ENCODE results near the gene ALDH6A1.

The ALDH6A1 gene

DNA sequence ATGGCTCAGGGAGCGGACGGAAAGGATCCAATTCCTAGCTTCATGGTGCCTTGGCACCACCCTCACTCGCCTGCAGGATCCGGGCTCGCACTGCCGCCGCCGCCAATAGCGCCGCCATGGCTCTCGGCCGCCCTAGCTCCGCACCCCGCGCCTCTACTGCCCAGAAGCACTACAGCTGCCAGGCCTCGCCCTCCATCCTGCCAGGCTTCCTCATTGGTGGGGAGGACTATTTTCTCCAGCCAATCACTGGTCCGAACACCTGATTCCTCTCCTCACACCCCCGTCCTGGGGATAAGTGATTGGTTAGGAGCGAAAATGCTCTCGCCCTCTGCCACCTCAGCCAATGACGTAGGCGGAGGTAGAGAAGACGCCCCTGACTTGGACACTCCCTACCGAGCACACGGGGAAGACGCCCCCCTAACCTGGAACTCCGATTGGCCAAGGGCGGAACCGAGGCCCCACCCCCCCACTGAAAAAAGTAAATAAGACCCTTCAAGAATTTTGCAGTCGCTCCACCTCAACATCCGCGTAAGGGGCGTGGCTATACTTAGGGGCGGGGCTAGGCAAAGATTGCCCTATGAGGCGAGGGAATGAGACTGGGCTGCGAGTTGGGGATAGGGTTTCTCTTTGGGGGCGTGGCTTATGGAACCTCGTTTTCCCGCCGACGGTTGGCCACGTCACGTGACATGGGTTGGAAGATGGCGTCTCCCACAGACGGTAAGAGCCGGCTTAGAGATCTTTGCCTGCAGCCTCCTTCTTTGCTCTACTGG, at the start of gene ALDH6A1, which contains the start of gene LIN52:
Gene ALDH6A1 (minus strand): TSS at position 177 of the 770 bp plus-strand sequence. CDS start 59 bp downstream, at position 118.
Gene LIN52 (plus strand): TSS at position 680 of the 770 bp plus-strand sequence. CDS start 19 bp downstream, at position 699.
- TF ChIP-seq, protein P1, sequence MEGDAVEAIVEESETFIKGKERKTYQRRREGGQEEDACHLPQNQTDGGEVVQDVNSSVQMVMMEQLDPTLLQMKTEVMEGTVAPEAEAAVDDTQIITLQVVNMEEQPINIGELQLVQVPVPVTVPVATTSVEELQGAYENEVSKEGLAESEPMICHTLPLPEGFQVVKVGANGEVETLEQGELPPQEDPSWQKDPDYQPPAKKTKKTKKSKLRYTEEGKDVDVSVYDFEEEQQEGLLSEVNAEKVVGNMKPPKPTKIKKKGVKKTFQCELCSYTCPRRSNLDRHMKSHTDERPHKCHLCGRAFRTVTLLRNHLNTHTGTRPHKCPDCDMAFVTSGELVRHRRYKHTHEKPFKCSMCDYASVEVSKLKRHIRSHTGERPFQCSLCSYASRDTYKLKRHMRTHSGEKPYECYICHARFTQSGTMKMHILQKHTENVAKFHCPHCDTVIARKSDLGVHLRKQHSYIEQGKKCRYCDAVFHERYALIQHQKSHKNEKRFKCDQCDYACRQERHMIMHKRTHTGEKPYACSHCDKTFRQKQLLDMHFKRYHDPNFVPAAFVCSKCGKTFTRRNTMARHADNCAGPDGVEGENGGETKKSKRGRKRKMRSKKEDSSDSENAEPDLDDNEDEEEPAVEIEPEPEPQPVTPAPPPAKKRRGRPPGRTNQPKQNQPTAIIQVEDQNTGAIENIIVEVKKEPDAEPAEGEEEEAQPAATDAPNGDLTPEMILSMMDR (IDR thresholded peaks at IDR 0.05): 0 out of 2 replicates have a peak, but pooled peaks have one; percentile 8

DNA sequence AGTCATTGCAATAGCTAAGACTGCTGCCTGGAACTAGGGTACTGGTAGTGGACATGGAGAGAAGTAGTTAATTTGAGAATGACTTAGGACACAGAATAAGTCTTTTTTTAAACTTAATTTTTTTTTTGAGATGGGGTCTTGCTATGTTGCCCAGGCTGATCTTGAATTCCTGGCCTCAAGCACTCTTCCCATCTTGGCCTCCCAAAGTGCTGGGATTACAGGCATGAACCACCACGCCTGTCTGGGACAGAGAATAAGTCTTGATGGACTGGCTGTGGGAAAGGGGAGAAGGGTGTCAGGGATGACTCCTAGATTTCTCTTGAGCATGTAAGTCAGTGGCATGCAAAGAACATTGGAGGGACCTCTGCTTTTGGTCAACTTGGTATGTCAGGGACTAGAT, 43.4 kb upstream of the ALDH6A1 start:
- TF ChIP-seq, protein P1 (IDR thresholded peaks at IDR 0.05): no peak

DNA sequence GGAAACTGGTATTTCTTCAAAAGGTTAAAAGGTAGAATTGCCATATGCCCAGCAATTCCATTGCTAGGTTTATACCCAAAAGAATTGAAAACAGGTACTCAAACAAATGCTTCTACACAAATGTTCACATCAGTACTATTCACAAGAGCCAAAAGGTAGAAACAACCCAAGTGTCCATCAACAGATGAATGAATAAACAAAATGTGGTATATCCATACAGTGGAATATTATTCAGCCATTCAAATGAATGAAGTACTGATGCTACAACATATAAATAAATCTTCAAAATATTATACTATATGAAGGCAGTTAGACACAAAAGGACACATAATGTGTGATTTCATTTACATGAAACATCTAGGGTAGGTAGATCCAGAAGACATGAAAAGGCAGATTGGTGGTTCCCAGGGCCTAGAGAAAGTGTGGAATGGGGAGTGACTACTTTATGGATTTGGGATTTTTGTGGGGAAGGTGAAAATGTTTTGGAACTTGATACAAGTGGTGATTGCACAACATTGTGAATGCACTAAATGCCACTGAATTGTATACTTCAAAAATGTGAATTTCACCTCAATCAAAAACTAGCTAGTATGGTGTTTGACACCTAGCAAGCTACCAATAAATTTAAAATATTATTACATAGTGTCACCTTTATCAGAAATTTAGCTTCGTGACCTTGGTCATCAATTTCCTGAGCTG, 42.2 kb upstream of the ALDH6A1 start:
- TF ChIP-seq, protein P1 (IDR thresholded peaks at IDR 0.05): no peak

DNA sequence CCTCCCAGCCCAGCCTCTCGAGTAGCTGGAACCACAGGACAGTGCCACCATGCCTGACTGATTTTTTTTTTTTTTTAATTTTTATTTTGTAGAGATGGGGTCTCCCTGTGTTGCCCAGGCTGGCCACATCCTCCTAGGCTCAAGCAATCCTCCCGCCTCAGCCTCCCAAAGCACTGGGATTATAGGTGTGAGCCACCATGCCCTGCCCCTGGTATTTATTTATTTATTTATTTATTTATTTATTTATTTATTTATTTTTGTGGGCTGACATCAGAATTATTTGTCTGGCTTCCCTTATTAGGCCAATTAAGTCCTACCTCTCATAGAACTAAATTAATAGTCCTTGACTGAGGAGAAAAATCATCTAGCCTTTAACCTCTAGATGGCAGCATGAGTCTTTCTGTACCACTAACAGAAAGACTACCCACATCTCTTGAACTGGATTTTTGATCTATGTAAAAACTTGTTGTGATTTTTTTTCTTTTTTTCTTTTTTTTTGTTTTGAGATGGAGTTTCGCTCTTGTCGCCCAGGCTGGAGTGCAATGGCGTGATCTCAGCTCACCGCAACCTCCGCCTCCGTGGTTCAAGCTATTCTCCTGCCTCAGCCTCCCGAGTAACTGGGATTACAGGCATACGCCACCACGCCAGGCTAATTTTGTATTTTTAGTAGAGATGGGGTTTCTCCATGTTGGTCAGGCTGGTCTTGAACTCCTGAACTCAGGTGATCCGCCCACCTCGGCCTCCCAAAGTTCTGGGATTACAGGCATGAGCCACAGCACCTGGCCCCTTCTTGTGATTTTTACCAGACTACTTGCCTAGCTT, 27.4 kb upstream of the ALDH6A1 start:
- TF ChIP-seq, protein P1 (IDR thresholded peaks at IDR 0.05): peak; percentile 65

DNA sequence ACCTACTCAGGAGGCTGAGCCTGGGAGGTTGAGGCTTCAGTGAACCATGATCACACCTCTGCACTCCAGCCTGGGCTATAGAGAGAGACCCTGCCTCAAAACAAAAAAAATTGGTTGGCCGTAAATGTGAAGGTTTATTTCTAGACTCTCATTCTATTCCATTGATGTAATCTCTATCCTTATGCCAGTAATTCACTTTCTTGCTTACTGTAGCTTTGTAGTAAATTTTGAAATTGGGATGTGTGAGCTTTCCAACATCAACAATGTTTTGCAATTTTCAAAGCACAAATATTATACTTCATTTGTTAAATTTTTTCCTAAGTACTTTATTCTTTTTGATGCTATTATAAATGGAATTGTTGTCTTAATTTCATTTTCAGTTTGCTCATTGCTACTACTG, 25.1 kb upstream of the ALDH6A1 start:
- TF ChIP-seq, protein P1 (IDR thresholded peaks at IDR 0.05): no peak

DNA sequence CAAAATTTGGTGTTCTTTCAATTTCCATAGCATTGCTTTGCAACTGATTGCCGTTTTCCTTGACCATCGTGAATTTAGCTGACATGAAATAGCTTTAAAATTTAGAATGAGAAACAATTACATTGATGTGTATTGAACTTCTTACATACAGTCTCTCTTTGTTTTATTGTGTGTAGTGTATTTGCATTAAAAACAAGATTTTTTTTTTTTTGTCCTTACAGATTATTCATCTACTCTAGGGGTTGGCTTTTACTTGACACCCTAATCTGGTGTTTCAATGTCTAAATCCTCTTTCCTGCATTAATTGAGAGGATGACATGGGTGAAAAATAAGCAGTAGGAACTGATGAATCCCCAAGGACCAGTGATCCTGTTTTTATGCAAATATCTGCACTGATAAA, 21.1 kb upstream of the ALDH6A1 start:
- TF ChIP-seq, protein P1 (IDR thresholded peaks at IDR 0.05): no peak
